AG09309 (cell line): ENCODE measurements around the gene TMEM131L.

Experiments
- DNase-seq: peaks from one replicate; pipeline ENCODE4 v3.0.0-alpha.2; 2010; ENCODE audit warnings: low read depth
- H3K4me3 ChIP-seq: 2 replicates; pipeline ENCODE4 v1.5.1; 2011; ENCODE audit warnings: mild to moderate bottlenecking, low read depth, low read length, moderate library complexity; ENCODE audit not compliant: control insufficient read depth
- TF ChIP-seq, protein P1 (sequence below): IDR thresholded peaks from 2 replicates; pipeline ENCODE4 v1.5.1; 2011; ENCODE audit warnings: mild to moderate bottlenecking, low read depth, low read length, inconsistent platforms; ENCODE audit not compliant: insufficient read depth, control insufficient read depth; ENCODE audit errors: missing control alignments

Gene TMEM131L

DNA sequence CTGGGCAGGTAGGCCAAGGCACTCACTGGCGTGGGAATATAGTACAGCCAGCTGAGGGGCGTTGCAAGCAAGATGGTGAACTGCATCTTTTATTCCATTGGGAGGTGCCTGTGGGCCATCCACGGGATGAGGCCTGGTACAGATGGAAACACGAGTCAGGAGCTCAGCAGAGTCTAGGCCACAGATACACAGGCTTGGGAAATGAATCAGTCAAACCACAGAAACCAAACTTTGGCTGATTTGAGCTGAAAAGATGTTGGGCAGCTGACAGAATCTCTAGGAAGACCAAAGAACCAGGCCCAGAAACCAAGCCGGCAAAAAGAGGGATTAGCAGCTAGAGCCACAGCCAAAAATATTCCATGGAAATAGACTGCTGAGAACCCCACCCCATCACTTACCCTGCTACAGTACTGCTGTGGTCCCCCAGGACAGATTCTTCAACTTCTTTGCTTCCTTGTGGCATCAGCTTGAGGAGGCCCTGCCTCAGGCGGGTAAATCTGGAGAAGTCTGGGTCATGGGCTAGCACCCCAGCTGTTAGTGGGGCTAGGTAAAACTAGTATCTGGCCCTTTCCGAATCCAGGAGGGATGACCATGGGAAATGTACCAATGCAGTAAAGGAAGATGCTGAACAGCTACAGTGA is 75.4 kb downstream of the TMEM131L start:
- no peak overlapping the region for H3K4me3 ChIP-seq
- TF ChIP-seq, protein P1, sequence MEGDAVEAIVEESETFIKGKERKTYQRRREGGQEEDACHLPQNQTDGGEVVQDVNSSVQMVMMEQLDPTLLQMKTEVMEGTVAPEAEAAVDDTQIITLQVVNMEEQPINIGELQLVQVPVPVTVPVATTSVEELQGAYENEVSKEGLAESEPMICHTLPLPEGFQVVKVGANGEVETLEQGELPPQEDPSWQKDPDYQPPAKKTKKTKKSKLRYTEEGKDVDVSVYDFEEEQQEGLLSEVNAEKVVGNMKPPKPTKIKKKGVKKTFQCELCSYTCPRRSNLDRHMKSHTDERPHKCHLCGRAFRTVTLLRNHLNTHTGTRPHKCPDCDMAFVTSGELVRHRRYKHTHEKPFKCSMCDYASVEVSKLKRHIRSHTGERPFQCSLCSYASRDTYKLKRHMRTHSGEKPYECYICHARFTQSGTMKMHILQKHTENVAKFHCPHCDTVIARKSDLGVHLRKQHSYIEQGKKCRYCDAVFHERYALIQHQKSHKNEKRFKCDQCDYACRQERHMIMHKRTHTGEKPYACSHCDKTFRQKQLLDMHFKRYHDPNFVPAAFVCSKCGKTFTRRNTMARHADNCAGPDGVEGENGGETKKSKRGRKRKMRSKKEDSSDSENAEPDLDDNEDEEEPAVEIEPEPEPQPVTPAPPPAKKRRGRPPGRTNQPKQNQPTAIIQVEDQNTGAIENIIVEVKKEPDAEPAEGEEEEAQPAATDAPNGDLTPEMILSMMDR: peak; percentile 43
- peak; percentile 91 for DNase-seq

DNA sequence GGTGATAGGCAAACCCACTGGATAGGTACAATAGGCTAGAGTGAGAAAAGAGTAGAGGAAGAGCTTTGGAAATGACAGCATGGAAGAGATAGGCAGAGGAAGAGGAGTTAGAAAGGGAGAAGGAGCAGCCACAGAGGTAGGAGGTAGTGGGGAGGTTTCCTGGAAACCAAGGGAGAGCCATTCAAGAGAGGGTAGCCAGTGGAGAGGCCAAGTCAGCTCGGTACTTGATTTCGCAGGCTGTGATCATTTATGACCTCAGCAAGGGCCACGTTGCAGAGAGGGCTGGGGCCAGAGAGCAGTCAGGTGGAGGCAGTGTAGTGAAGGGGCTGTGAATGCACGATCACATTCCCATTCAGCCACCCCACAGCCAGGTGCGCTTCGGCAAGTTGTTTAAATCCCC is 76.0 kb downstream of the TMEM131L start:
- H3K4me3 ChIP-seq: no peak overlapping the region
- TF ChIP-seq, protein P1: no peak
- DNase-seq: no peak

DNA sequence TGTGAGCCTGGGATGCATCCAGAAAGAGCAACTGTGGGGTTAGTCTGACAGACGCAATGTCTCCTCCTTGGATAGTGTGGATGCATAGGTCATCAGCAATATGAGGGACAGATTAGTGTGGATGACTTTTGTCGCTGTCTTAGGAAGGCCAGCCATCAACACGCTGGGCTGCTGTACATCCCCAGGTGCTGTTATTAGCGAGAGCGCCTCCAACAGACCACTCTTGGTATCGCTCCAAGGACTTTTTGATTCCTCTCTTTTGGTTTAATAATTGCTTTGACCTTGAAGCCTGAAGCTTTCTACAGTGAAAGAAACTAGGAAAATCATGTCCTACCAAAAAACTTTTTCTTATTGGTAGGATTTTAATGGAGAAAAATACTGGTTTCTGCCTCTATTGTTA is 76.7 kb downstream of the TMEM131L start:
- H3K4me3 ChIP-seq: no peak overlapping the region
- no peak for DNase-seq
- TF ChIP-seq, protein P1: no peak

DNA sequence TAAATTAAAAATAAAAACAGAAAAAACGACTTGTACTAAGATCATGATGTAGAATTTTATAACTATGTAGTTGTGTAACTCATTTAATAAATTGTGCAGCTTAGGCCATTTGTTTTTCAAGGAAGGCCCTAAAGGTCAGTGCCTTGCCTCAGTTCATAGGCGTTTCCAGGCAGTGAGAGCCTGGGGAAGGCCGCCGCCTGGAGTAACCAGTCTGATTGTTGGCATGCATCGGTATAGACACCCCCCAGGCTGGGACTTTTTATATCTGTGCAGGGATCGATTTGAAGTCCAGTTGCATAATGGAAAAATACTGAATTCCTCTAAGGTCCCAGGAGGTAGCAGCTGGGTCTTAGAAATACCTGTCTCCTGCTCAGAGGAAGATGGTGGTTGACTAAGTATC is 77.2 kb downstream of the TMEM131L start:
- DNase-seq: no peak
- TF ChIP-seq, protein P1: no peak
- H3K4me3 ChIP-seq: no peak overlapping the region

DNA sequence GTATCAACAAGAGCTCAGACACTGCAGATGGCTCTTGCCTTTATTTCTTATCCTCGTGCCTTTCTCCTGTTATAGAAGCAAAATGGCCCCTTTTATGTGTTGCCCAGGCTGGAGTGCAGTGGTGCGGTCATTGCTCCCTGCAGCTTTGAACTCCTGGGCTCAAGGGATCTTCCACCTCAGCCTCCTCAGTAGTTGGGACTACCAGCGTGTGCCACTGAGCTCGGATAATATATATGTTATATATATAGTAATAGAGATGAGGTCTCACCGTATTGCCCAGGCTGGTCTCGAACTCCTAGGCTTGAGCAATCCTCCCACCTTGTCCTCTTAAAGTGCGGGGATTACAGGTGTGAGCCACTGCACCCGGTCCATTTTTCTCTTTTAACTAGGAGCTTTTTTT is 79.7 kb downstream of the TMEM131L start:
- TF ChIP-seq, protein P1: no peak
- no peak overlapping the region for H3K4me3 ChIP-seq
- DNase-seq: no peak

DNA sequence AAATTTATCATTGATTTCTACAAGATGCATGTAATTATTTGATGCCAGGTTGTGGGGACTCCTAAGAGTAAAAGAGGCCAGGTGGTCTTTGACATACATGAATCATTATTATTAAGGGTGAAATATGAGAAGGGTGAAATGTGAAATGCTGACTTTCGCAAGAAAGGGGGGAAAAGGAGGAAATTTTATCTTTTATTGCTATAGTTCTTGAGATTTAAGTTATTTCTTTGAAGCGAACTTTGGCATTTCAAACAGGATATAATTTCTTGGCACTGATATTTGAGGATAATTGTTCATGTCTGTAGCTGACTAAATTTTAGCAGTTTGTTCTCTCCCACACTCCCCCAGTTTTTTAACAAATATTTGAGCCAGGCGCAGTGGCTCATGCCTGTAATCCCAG is 80.1 kb downstream of the TMEM131L start:
- no peak overlapping the region for H3K4me3 ChIP-seq
- no peak for DNase-seq
- TF ChIP-seq, protein P1: no peak
